SHP77 treated with DMSO at 0.1 percent for 48 hours (cell line): ENCODE measurements around the gene AAGAB.
"Not testable (repeated sequence)": the region's sequence is repeated elsewhere in the genome, so short reads cannot be mapped to it uniquely, and the experiment has no call there.

Experiments
- DNase-seq: peaks from one replicate; lab custom pipeline; 2025; lab: John Stamatoyannopoulos, UW

Gene AAGAB

GRCh38 chr15:67254238-67255175, at the start of gene AAGAB, which contains the start of gene IQCH:
Gene AAGAB (minus strand): TSS chr15:67254661. CDS start chr15:67254631, 30 bp downstream.
Gene IQCH (plus strand): TSS chr15:67254786. CDS start chr15:67254897, 111 bp downstream.
- DNase-seq: peak; percentile 88

- DNase-seq: no peak
Measured at GRCh38 chr15:67303490-67304363, 49.3 kb upstream of the AAGAB start.

- no peak for DNase-seq
Measured at GRCh38 chr15:67300266-67301025, 46.0 kb upstream of the AAGAB start.

GRCh38 chr15:67296684-67297083, 42.2 kb upstream of the AAGAB start:
- no peak for DNase-seq

GRCh38 chr15:67296188-67296587, 41.7 kb upstream of the AAGAB start:
- no peak for DNase-seq

- DNase-seq: no peak
Measured at GRCh38 chr15:67290319-67290718, 35.9 kb upstream of the AAGAB start.

GRCh38 chr15:67286400-67286799, 31.9 kb upstream of the AAGAB start:
- DNase-seq: not testable (repeated sequence)

- DNase-seq: not testable (repeated sequence)
Measured at GRCh38 chr15:67285625-67286024, 31.2 kb upstream of the AAGAB start.

- DNase-seq: no peak
Measured at GRCh38 chr15:67281714-67282113, 27.3 kb upstream of the AAGAB start.

- DNase-seq: no peak
Measured at GRCh38 chr15:67280217-67280616, 25.8 kb upstream of the AAGAB start.

GRCh38 chr15:67276666-67277065, 22.2 kb upstream of the AAGAB start:
- no peak for DNase-seq

GRCh38 chr15:67274236-67274635, 19.8 kb upstream of the AAGAB start:
- DNase-seq: no peak

- no peak for DNase-seq
Measured at GRCh38 chr15:67267951-67268941, 13.8 kb upstream of the AAGAB start.

GRCh38 chr15:67267440-67267839, 13.0 kb upstream of the AAGAB start:
- no peak for DNase-seq

GRCh38 chr15:67266870-67267269, 12.4 kb upstream of the AAGAB start:
- no peak for DNase-seq

GRCh38 chr15:67259806-67260205, 5.3 kb upstream of the AAGAB start:
- no peak for DNase-seq

GRCh38 chr15:67259379-67259778, 4.9 kb upstream of the AAGAB start:
- DNase-seq: no peak

GRCh38 chr15:67258412-67258811, 4.0 kb upstream of the AAGAB start:
- DNase-seq: not testable (repeated sequence)

- no peak for DNase-seq
Measured at GRCh38 chr15:67256051-67256450, 1.6 kb upstream of the AAGAB start.

GRCh38 chr15:67253549-67254237, 768 bp downstream of the AAGAB start:
- DNase-seq: no peak
